ENCODE measurements around the gene BNIP3. TPM values are rescaled to one million over a fixed set of nuclear protein-coding genes. Genes with fewer than 3 reads are reported as not detected.
A peak's percentile ranks its signal among the peaks of the same experiment; 100 is the strongest.
"Not testable (repeated sequence)": the region's sequence is repeated elsewhere in the genome, so short reads cannot be mapped to it uniquely, and the experiment has no call there.

The BNIP3 gene
- polyA plus RNA-seq, 3 donors, result 3.2 to 7.2 (median 4.6) TPM

- intact Hi-C loops (cut with micrococcal nuclease), result no loop called here
- Histone ChIP-seq H3K9me3 (replicated peaks in 1 of 2; ENCODE audit: control insufficient read depth in 1 of 2, insufficient read depth in 1 of 2, low read length in 2 of 2) (no peaks in the 10 kb centered on the region), H2AFZ (ENCODE audit: insufficient read depth, low read depth, low read length, poor library complexity, severe bottlenecking) (no peak overlapping the region), H3K4me2 (replicated peaks; ENCODE audit: extremely low read depth, low read length, poor library complexity, severe bottlenecking) (no peak overlapping the region), H3K27ac (ENCODE audit: low read depth in 1 of 2, low read length in 2 of 2) (no peak overlapping the region), H3K27me3 (ENCODE audit: control insufficient read depth in 2 of 2, insufficient read depth in 2 of 2, low read length in 2 of 2) (no peaks in the 10 kb centered on the region), H3K36me3 (replicated peaks in 1 of 2; ENCODE audit: control insufficient read depth in 1 of 2, insufficient read depth in 2 of 2, low read length in 2 of 2) (no peaks in the 10 kb centered on the region), H3K4me3 (replicated peaks in 1 of 3; ENCODE audit: low read depth in 2 of 3, low read length in 3 of 3) (no peak overlapping the region), H3K9ac (ENCODE audit: insufficient read depth, low read length, poor library complexity, severe bottlenecking) (no peak overlapping the region), H4K20me1 (ENCODE audit: insufficient read depth, low read length) (no peaks in the 10 kb centered on the region), H3K4me1 (ENCODE audit: control insufficient read depth in 1 of 2, insufficient read depth in 2 of 2, low read length in 2 of 2) (peaks cover 9 to 10% of the 10 kb centered on the region in 2 donors), H3K79me2 (ENCODE audit: insufficient read depth, low read length) (no peaks in the 10 kb centered on the region)
- DNase-seq, result no peak
- no peaks in the 10 kb centered on the region for H3K36me3 Mint-ChIP-seq
- H3K9me3 Mint-ChIP-seq, result peaks cover 0 to 2% (median 0%) of the 10 kb centered on the region in 7 donors
- peak overlapping the region in 1 of 7 donors; percentile 37 for H3K27ac Mint-ChIP-seq
- no peak for TF ChIP-seq CTCF (IDR thresholded peaks at IDR 0.05)
- WGBS (ENCODE audit: insufficient coverage), result 96% methylated on average over 9 of the region's 14 CpGs
- peaks cover 9% of the 10 kb centered on the region for H3K4me1 Mint-ChIP-seq
- peaks cover 1 to 5% (median 3%) of the 10 kb centered on the region in 3 donors for H3K27me3 Mint-ChIP-seq (ENCODE audit: low read depth in 3 of 3)
- H3K4me3 Mint-ChIP-seq, result no peak overlapping the region
Measured at GRCh38 chr10:131993275-131993674, 11.6 kb upstream of the BNIP3 start.

GRCh38 chr10:131991726-131992125 lies 10.0 kb upstream of the BNIP3 start:
- Mint-ChIP-seq H3K36me3 (no peaks in the 10 kb centered on the region), H3K9me3 (peaks cover 1 to 8% (median 4%) of the 10 kb centered on the region in 7 donors), H3K4me3 (no peak overlapping the region), H3K27ac (no peak overlapping the region), H3K4me1 (peaks cover 9% of the 10 kb centered on the region), H3K27me3 (ENCODE audit: low read depth in 3 of 3) (peaks cover 1 to 5% (median 4%) of the 10 kb centered on the region in 3 donors)
- Histone ChIP-seq H3K27ac (ENCODE audit: low read depth in 1 of 2, low read length in 2 of 2) (no peak overlapping the region), H3K4me1 (ENCODE audit: control insufficient read depth in 1 of 2, insufficient read depth in 2 of 2, low read length in 2 of 2) (peaks cover 9 to 10% of the 10 kb centered on the region in 2 donors), H3K4me3 (replicated peaks in 1 of 3; ENCODE audit: low read depth in 2 of 3, low read length in 3 of 3) (no peak overlapping the region), H3K4me2 (replicated peaks; ENCODE audit: extremely low read depth, low read length, poor library complexity, severe bottlenecking) (no peak overlapping the region), H2AFZ (ENCODE audit: insufficient read depth, low read depth, low read length, poor library complexity, severe bottlenecking) (no peak overlapping the region), H3K27me3 (ENCODE audit: control insufficient read depth in 2 of 2, insufficient read depth in 2 of 2, low read length in 2 of 2) (no peaks in the 10 kb centered on the region), H3K9ac (ENCODE audit: insufficient read depth, low read length, poor library complexity, severe bottlenecking) (no peak overlapping the region), H3K79me2 (ENCODE audit: insufficient read depth, low read length) (no peaks in the 10 kb centered on the region), H4K20me1 (ENCODE audit: insufficient read depth, low read length) (no peaks in the 10 kb centered on the region), H3K9me3 (replicated peaks in 1 of 2; ENCODE audit: control insufficient read depth in 1 of 2, insufficient read depth in 1 of 2, low read length in 2 of 2) (no peaks in the 10 kb centered on the region), H3K36me3 (replicated peaks in 1 of 2; ENCODE audit: control insufficient read depth in 1 of 2, insufficient read depth in 2 of 2, low read length in 2 of 2) (no peaks in the 10 kb centered on the region)
- intact Hi-C loops (cut with micrococcal nuclease), result no loop called here
- WGBS (ENCODE audit: insufficient coverage), result no CpG with 5 or more reads among the region's 3 CpGs
- no peak for DNase-seq
- no peak for TF ChIP-seq CTCF (IDR thresholded peaks at IDR 0.05)

DNA sequence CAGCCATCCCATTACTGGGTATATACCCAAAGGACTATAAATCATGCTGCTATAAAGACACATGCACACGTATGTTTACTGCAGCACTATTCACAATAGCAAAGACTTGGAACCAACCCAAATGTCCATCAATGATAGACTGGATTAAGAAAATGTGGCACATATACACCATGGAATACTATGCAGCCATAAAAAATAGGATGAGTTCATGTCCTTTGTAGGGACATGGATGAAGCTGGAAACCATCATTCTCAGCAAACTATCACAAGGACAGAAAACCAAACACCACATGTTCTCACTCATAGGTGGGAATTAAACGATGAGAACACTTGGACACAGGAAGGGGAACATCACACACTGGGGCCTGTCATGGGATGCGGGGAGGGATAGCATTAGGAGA lies 6.1 kb upstream of the BNIP3 start:
- H3K27me3 Mint-ChIP-seq (ENCODE audit: low read depth in 3 of 3), result peaks cover 23 to 35% (median 24%) of the 10 kb centered on the region in 3 donors
- H2AFZ ChIP-seq (ENCODE audit: insufficient read depth, low read depth, low read length, poor library complexity, severe bottlenecking); H3K27ac Mint-ChIP-seq; H3K4me1 ChIP-seq (ENCODE audit: control insufficient read depth in 1 of 2, insufficient read depth in 2 of 2, low read length in 2 of 2); H3K9ac ChIP-seq (ENCODE audit: insufficient read depth, low read length, poor library complexity, severe bottlenecking); H3K9me3 ChIP-seq (replicated peaks in 1 of 2; ENCODE audit: control insufficient read depth in 1 of 2, insufficient read depth in 1 of 2, low read length in 2 of 2); H3K36me3 Mint-ChIP-seq; H3K4me3 Mint-ChIP-seq; H3K4me1 Mint-ChIP-seq; H3K4me2 ChIP-seq (replicated peaks; ENCODE audit: extremely low read depth, low read length, poor library complexity, severe bottlenecking); H3K36me3 ChIP-seq (replicated peaks in 1 of 2; ENCODE audit: control insufficient read depth in 1 of 2, insufficient read depth in 2 of 2, low read length in 2 of 2); H3K27ac ChIP-seq (ENCODE audit: low read depth in 1 of 2, low read length in 2 of 2); H3K4me3 ChIP-seq (replicated peaks in 1 of 3; ENCODE audit: low read depth in 2 of 3, low read length in 3 of 3); DNase-seq; H4K20me1 ChIP-seq (ENCODE audit: insufficient read depth, low read length); H3K79me2 ChIP-seq (ENCODE audit: insufficient read depth, low read length); intact Hi-C loops (cut with micrococcal nuclease): not testable (repeated sequence)
- peaks cover 13 to 31% of the 10 kb centered on the region in 2 donors for H3K27me3 ChIP-seq (ENCODE audit: control insufficient read depth in 2 of 2, insufficient read depth in 2 of 2, low read length in 2 of 2)
- peaks cover 2 to 15% (median 8%) of the 10 kb centered on the region in 7 donors for H3K9me3 Mint-ChIP-seq
- WGBS (ENCODE audit: insufficient coverage), result no CpG with 5 or more reads among the region's 3 CpGs

Measured in CD14-positive monocyte (primary cell).